Head of caudate nucleus (tissue), 42 donors: ENCODE measurements around the gene SIK3.
A peak's percentile ranks its signal among the peaks of the same experiment; 100 is the strongest.

Experiments used
- DNase-seq, 42 donors: peaks; one replicate each; pipeline versions ENCODE4 v3.0.0 to v3.0.0-alpha.2; 2020 to 2021; ENCODE audit warnings: mixed read lengths in 7 of 42
- intact Hi-C: fragments of 100-400 bp; cut with DNase I; formaldehyde crosslinking; loops from one replicate; pipeline ENCODE4 v1.15.0; 2022

The SIK3 gene

GRCh38 chr11:117089685-117090084 lies 8.5 kb downstream of the SIK3 start:
- intact Hi-C loops, result loop anchor here (10.0 kb wide), 2 partner anchors 45 to 115 kb away; no protein-coding TSS in a partner anchor
- DNase-seq, result no peak

- intact Hi-C loops, result no loop called here
- no peak for DNase-seq
Measured at GRCh38 chr11:117087446-117087845, 10.8 kb downstream of the SIK3 start.

GRCh38 chr11:117084992-117085391 lies 13.2 kb downstream of the SIK3 start:
- DNase-seq, result peak in 1 of 42 donors; percentile 31
- intact Hi-C loops, result no loop called here

- intact Hi-C loops, result no loop called here
- peak in 21 of 42 donors; percentile 29 to 80 (median 56) for DNase-seq
Measured at GRCh38 chr11:117083011-117083935, 15.0 kb downstream of the SIK3 start.

- intact Hi-C loops, result no loop called here
- no peak for DNase-seq
Measured at GRCh38 chr11:117081908-117082307, 16.3 kb downstream of the SIK3 start.

- DNase-seq, result no peak
- intact Hi-C loops, result no loop called here
Measured at GRCh38 chr11:117080370-117080769, 17.9 kb downstream of the SIK3 start.

- DNase-seq, result no peak
- intact Hi-C loops, result no loop called here
Measured at GRCh38 chr11:117076941-117077691, 21.1 kb downstream of the SIK3 start.

GRCh38 chr11:117075186-117075585 lies 23.0 kb downstream of the SIK3 start:
- intact Hi-C loops, result no loop called here
- no peak for DNase-seq

GRCh38 chr11:117074119-117074518 lies 24.1 kb downstream of the SIK3 start:
- DNase-seq, result no peak
- intact Hi-C loops, result no loop called here

GRCh38 chr11:117073539-117073938 lies 24.7 kb downstream of the SIK3 start:
- DNase-seq, result no peak
- intact Hi-C loops, result no loop called here

GRCh38 chr11:117072517-117073461 lies 25.4 kb downstream of the SIK3 start:
- DNase-seq, result peak in 2 of 42 donors; percentile 43 to 61
- intact Hi-C loops, result no loop called here

- intact Hi-C loops, result no loop called here
- DNase-seq, result peak in 28 of 42 donors; percentile 36 to 89 (median 62)
Measured at GRCh38 chr11:117071344-117071787, 26.9 kb downstream of the SIK3 start.

GRCh38 chr11:117070016-117070415 lies 28.2 kb downstream of the SIK3 start:
- no peak for DNase-seq
- intact Hi-C loops, result no loop called here

- peak in 24 of 42 donors; percentile 24 to 77 (median 48) for DNase-seq
- intact Hi-C loops, result no loop called here
Measured at GRCh38 chr11:117068303-117068860, 29.8 kb downstream of the SIK3 start.

GRCh38 chr11:117066959-117067358 lies 31.3 kb downstream of the SIK3 start:
- intact Hi-C loops, result no loop called here
- no peak for DNase-seq

- intact Hi-C loops, result no loop called here
- no peak for DNase-seq
Measured at GRCh38 chr11:117064275-117064674, 34.0 kb downstream of the SIK3 start.

- no peak for DNase-seq
- intact Hi-C loops, result no loop called here
Measured at GRCh38 chr11:117062498-117062897, 35.7 kb downstream of the SIK3 start.

- intact Hi-C loops, result no loop called here
- DNase-seq, result no peak
Measured at GRCh38 chr11:117061256-117061655, 37.0 kb downstream of the SIK3 start.
